Heart left ventricle (tissue), 13 donors: ENCODE results near the gene LHX8.

ENCODE experiments used
- POLR2A ChIP-seq, 2 donors: fragments of 450-650 bp; IDR thresholded peaks; one replicate each; pipeline ENCODE4 v1.6.1; 2017; ENCODE audit warnings: antibody characterized with exemption in 2 of 2, mild to moderate bottlenecking in 2 of 2, moderate library complexity in 2 of 2
- TF ChIP-seq, protein P1 (sequence below), 12 donors: fragments of 200-600 bp; sonication (generic) in 4 of 12; IDR thresholded peaks; one replicate each; pipeline versions ENCODE4 v1.5.0 to v1.8.0; 2018 to 2022; ENCODE audit warnings: antibody characterized with exemption in 12 of 12, mild to moderate bottlenecking in 5 of 12
- donor health status: ischemic (EF 13 %, LVEDD 7.1; RV severe dilation, severe dysfunction).
- donor health status: DM: no; HTN: yes; CAD: no.
- donor health status: DM: no; HTN: no; CAD: no.
- donor health status: ischemic (EF 25% LVEDD 6.9; RV normal size, moderate dysfunction).
- donor health status: ischemic (EF 25% LVEDD 5.7; RV mildly dilated, moderate dysfunction).
- donor health status: ischemic (EF 35%, LVEDD 5.7; RV mildly dilated, moderate dysfunction).
- donor health status: nonischemic (EF 11% LVEDD 7.7; RV severe dilation, severe dysfunction).
- donor health status: DM: yes; HTN: yes; CAD: no.
- donor health status: PGD.
- donor health status: ischemic (EF 29% LVEDD 5.4; RV normal size, mild dysfunction).
- donor health status: nonischemic (EF 23%, LVEDD 6.1; RV moderate dilation, normal function).

DNA sequence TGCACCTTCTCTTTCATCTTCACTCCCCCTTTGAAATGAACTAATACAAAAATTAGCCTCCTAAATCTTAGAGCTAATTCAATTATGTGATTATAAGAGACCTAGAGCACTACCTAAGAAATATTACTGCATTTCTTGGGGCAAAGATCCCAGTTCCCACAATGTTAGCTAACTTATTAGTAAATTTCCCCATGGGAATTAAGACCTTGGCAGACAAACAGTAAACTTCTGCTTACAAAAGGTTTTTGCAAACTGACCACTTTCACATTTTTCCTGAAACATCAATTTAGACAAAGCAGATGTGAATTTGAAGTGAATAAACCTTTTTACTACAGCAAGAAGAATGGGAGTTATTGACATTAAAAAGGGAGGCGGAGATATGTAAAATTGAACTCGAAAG, 34.6 kb upstream of the LHX8 start:
- no peak for TF ChIP-seq POLR2A (IDR thresholded peaks at IDR 0.05)
- TF ChIP-seq, protein P1, sequence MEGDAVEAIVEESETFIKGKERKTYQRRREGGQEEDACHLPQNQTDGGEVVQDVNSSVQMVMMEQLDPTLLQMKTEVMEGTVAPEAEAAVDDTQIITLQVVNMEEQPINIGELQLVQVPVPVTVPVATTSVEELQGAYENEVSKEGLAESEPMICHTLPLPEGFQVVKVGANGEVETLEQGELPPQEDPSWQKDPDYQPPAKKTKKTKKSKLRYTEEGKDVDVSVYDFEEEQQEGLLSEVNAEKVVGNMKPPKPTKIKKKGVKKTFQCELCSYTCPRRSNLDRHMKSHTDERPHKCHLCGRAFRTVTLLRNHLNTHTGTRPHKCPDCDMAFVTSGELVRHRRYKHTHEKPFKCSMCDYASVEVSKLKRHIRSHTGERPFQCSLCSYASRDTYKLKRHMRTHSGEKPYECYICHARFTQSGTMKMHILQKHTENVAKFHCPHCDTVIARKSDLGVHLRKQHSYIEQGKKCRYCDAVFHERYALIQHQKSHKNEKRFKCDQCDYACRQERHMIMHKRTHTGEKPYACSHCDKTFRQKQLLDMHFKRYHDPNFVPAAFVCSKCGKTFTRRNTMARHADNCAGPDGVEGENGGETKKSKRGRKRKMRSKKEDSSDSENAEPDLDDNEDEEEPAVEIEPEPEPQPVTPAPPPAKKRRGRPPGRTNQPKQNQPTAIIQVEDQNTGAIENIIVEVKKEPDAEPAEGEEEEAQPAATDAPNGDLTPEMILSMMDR (IDR thresholded peaks at IDR 0.05) = no peak
